ENCODE data around the gene LEKR1.

DNA sequence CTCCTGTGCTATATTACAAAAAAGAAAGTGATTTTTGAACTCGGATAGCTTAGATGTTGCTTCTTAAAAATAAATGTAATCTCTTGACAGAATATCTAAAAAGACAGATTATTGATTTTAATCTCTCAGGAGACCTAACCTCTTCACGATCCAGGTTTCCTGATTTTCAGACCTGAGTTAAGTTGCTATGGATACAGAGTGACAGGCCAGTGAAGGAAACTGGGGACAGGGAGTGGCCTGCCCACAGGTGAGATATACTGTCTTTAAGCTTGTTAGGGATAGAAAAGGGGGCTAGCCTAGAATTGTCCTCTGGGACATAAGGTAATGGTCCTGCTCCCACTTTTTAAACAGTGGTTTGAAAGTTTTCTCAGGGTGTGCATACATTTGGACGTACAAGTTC lies 260.6 kb downstream of the LEKR1 start:
- TF ChIP-seq, protein P1, sequence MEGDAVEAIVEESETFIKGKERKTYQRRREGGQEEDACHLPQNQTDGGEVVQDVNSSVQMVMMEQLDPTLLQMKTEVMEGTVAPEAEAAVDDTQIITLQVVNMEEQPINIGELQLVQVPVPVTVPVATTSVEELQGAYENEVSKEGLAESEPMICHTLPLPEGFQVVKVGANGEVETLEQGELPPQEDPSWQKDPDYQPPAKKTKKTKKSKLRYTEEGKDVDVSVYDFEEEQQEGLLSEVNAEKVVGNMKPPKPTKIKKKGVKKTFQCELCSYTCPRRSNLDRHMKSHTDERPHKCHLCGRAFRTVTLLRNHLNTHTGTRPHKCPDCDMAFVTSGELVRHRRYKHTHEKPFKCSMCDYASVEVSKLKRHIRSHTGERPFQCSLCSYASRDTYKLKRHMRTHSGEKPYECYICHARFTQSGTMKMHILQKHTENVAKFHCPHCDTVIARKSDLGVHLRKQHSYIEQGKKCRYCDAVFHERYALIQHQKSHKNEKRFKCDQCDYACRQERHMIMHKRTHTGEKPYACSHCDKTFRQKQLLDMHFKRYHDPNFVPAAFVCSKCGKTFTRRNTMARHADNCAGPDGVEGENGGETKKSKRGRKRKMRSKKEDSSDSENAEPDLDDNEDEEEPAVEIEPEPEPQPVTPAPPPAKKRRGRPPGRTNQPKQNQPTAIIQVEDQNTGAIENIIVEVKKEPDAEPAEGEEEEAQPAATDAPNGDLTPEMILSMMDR (conservative IDR thresholded peaks at IDR 0.05; ENCODE audit: low read length): no peak
- TF ChIP-seq EZH2phosphoT487 (IDR thresholded peaks at IDR 0.05; ENCODE audit: borderline replicate concordance, low read depth, low read length): no peak

All from OCI-LY7 (cell line).